Stimulated activated CD8-positive, alpha-beta memory T cell treated with anti-CD3 and anti-CD28 coated beads, Interleukin-15, amount 100 ng/mL, for 1 hour (primary cell): ENCODE data around the gene NHLH1.

Source experiments
- DNase-seq: peaks from one replicate; pipeline ENCODE4 v3.0.0-alpha.2; 2020; ENCODE audit warnings: low read depth

The NHLH1 gene

DNA sequence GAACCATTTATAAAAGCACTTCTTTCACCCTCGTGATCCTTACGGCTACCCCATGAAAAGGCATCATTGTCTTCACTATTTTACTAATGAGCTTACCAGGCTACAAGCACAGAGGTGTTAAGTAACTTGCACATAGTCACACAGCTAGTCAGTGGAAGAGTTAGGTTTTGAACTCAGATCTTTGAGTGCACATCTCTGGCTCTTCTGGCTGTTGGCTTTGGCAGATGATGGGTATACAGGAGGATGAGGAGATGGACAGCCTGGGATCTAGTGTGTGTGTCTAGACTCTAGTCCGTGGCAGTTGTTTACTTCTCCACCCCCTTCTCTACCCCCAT is 45.1 kb downstream of the NHLH1 start:
- DNase-seq: no peak

DNA sequence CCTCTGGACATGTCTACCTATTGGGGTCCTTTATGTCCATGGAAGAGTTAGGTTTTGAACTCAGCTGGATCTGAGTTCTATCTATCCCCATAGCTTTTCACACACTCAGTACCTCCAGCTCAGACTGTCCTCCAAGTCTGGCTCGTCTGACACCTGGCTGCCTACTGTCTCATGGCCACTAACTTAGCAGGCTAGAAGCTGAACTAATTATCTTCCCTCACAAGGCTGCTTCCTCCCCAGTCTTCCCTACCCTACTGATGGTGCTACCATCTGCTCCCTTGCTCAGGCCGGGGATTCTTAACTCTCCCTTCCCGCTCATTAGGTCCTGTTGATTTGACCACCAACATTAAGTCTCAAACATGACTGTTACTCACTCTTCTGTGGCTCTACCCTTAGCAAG is 46.8 kb downstream of the NHLH1 start:
- DNase-seq: no peak

- DNase-seq: no peak
These were observed 48.0 kb downstream of the NHLH1 start for GRCh38 chr1:160414881-160415280.

DNA sequence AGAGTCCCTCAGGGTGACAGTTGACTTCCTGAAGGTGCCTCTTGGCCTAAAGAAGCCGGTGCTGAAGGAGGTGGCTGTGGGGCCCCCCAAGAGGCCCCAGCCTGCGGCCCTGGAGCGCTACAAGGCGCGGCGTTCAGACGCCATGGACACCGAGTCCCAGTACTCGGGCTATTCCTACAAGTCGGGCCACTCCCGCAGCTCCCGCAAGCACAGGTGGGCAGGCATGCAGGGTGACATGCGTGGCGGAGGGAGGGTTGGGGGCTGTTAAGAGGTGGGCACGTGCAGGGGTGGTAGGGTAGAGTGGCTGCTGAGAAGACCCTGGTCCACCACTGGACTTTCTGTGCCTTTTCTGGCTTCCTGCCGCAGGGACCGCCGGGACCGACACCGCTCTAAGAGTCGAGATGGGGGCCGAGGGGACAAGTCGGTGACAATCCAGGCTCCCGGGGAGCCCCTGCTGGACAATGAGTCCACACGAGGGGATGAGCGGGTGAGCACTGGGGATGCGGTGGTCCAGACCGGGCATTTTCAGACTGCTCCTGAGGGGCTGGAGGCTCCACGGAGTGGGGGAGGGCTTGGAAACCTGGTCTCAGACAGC is 48.9 kb downstream of the NHLH1 start:
- no peak for DNase-seq

- DNase-seq: no peak
These were observed 49.5 kb downstream of the NHLH1 start for GRCh38 chr1:160416369-160416768.

- DNase-seq: no peak
These were observed 51.6 kb downstream of the NHLH1 start for GRCh38 chr1:160418483-160418882.

- DNase-seq: no peak
These were observed 52.4 kb downstream of the NHLH1 start for GRCh38 chr1:160419150-160419837.

GRCh38 chr1:160419838-160420169 is 52.9 kb downstream of the NHLH1 start:
- DNase-seq: no peak

DNA sequence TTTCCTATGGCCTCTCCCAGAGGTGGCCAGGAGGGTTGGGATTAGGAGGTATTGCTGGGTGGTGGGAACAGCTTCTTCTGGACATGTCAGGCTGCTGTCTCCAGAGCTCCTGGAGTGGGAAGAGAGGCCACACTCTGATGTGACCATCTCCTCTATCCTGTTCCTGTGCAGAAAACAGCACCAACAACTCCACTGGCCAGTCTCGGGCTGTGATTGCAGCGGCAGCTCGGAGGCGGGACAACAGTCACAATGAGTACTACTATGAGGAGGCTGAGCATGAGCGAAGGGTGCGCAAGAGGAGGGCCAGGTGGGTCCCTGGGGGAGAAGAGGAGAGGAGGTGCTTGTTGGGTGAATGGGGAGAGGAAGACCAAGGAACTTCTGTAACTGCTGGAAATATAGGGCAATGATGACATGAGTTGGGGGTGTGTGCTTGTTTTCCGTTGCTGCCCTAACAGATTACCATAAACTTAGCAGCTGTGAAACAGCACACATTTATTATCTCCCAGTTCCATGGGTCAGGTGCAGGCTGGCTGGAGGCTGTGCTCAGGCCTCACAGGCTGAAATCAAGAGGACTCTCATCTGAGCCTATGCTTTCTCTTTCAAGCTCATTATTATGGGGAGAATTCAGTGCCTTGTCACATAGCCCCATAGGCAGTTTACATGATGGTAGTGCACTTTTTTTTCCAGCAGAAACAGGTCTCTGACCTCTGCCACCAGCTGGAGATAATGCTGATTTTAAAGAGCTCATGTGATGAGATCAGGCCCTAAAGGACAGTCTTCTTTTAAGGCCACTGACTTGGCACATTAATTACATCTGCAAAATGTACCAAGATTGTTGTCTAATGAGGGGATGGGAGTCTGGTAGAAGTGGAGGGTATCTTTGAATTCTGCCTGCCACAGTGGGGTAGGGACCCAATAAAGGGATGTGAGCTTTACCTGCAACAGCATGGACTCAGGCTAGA is 54.3 kb downstream of the NHLH1 start:
- DNase-seq: no peak

DNA sequence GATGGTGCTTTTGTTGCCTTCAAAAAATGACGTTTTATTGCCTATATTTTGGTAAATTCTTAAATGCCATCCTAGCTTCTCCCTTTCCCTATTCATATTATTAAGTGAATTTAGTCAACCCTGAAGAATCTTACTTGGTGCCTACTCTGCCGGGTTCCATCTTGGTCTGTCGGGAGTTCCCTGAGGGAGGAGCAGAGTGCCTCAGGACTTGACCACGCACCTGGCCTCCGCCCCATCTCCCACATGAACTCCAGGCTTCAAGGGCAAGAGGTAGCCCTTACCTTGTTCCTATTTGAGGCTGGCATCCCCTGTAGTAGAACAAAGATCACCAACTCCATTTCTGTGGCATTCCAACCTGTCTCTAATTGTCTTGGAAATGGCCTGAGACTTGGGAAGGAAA is 55.0 kb downstream of the NHLH1 start:
- DNase-seq: no peak
